ENCODE data around the gene SRSF5. TPM values are rescaled to one million over a fixed set of nuclear protein-coding genes. Genes with fewer than 3 reads are reported as not detected.
A peak's percentile ranks its signal among the peaks of the same experiment; 100 is the strongest.

SRSF5 gene
- total and polyA plus RNA-seq, 2 donors (not counting 1 experiment from before 2014, with no cell fraction given), result 701 to 768 TPM

- ChIA-PET CTCF (interaction anchor here (0.5 to 4.7 kb wide), 30 partner anchors 9 to 152 kb away, joined by 3 to 112 read pairs (median 4); partner anchors contain the start of genes CCDC177 and SUSD6), POLR2A (interaction anchor here (0.5 kb wide), 1 partner anchor 44 kb away, joined by 17 read pairs; no protein-coding TSS in a partner anchor)
- peak; percentile 93 for ATAC-seq (ENCODE audit: low read depth)
- H3K4me3 Mint-ChIP-seq, result peak overlapping the region; percentile 83
- intact Hi-C loops (cut with micrococcal nuclease), result loop anchor here (1.0 to 10.0 kb wide), 5 partner anchors 18 to 482 kb away; no protein-coding TSS in a partner anchor
- WGBS (ENCODE audit: insufficient coverage), result 7% methylated on average over 43 of the region's 51 CpGs
- peak overlapping the region in 4 of 5 experiments; percentile 26 to 77 (median 58) for H3K4me3 ChIP-seq (ENCODE audit: control extremely low read depth in 1 of 5, extremely low read depth in 1 of 5, insufficient read depth in 1 of 5, low read depth in 2 of 5, low read length in 4 of 5)
- H3K36me3 ChIP-seq (replicated peaks in 1 of 2; ENCODE audit: control extremely low read depth in 1 of 2, control insufficient read depth in 1 of 2, extremely low read depth in 1 of 2, insufficient read depth in 2 of 2, low read length in 1 of 2), result no peaks in the 10 kb centered on the region
- H3K4me1 Mint-ChIP-seq, result peaks cover 12% of the 10 kb centered on the region
- no peaks in the 10 kb centered on the region for H3K9me3 Mint-ChIP-seq (ENCODE audit: insufficient read depth)
- H3K27me3 Mint-ChIP-seq, result peaks cover 3% of the 10 kb centered on the region
- H3K79me2 ChIP-seq (ENCODE audit: control insufficient read depth, insufficient read depth, low read length), result no peaks in the 10 kb centered on the region
- peak overlapping the region; percentile 69 for H3K9ac ChIP-seq (ENCODE audit: low read length)
- H3K9me3 ChIP-seq (ENCODE audit: control extremely low read depth in 1 of 3, control insufficient read depth in 2 of 3, insufficient read depth in 1 of 3, low read length in 2 of 3), result no peaks in the 10 kb centered on the region
- DNase-seq, result peak; percentile 89
- H3K27me3 ChIP-seq (replicated peaks in 1 of 4; ENCODE audit: control extremely low read depth in 1 of 4, control insufficient read depth in 3 of 4, insufficient read depth in 4 of 4, low read length in 3 of 4), result no peaks in the 10 kb centered on the region
- peak overlapping the region; percentile 37 for H3K27ac Mint-ChIP-seq
- no peaks in the 10 kb centered on the region for H4K20me1 ChIP-seq (ENCODE audit: control insufficient read depth, insufficient read depth, low read length, poor library complexity, severe bottlenecking)
- H3K27ac ChIP-seq (ENCODE audit: low read length in 2 of 2), result peak overlapping the region in 1 of 2 donors; percentile 48
- peak overlapping the region; percentile 96 for H3K4me2 ChIP-seq (replicated peaks; ENCODE audit: low read depth, low read length, poor library complexity, severe bottlenecking)
- TF ChIP-seq EZH2 (IDR thresholded peaks at IDR 0.05; ENCODE audit: borderline replicate concordance, insufficient read depth, low read depth, low read length, poor library complexity, severe bottlenecking) (no peak), CTCF (IDR thresholded peaks at IDR 0.05) (peak; percentile 99)
- peaks cover 4 to 12% of the 10 kb centered on the region in 2 donors for H3K4me1 ChIP-seq (ENCODE audit: control insufficient read depth in 2 of 2, insufficient read depth in 2 of 2, low read length in 2 of 2)
- peak overlapping the region; percentile 89 for H2AFZ ChIP-seq (ENCODE audit: insufficient read depth, low read depth, low read length, poor library complexity, severe bottlenecking)
Observed at GRCh38 chr14:69726761-69727511, 40.0 kb upstream of the SRSF5 start.

GRCh38 chr14:69727860-69728259 is 39.1 kb upstream of the SRSF5 start:
- 87% methylated on average over 4 of the region's 4 CpGs for WGBS (ENCODE audit: insufficient coverage)
- peaks cover 12% of the 10 kb centered on the region for H3K4me1 Mint-ChIP-seq
- ATAC-seq (ENCODE audit: low read depth), result no peak
- TF ChIP-seq EZH2 (IDR thresholded peaks at IDR 0.05; ENCODE audit: borderline replicate concordance, insufficient read depth, low read depth, low read length, poor library complexity, severe bottlenecking) (no peak), CTCF (IDR thresholded peaks at IDR 0.05) (no peak)
- no peaks in the 10 kb centered on the region for H3K9me3 Mint-ChIP-seq (ENCODE audit: insufficient read depth)
- no peaks in the 10 kb centered on the region for H3K36me3 ChIP-seq (replicated peaks in 1 of 2; ENCODE audit: control extremely low read depth in 1 of 2, control insufficient read depth in 1 of 2, extremely low read depth in 1 of 2, insufficient read depth in 2 of 2, low read length in 1 of 2)
- H3K27ac Mint-ChIP-seq, result no peak overlapping the region
- peaks cover 4% of the 10 kb centered on the region for H3K27me3 Mint-ChIP-seq
- no peaks in the 10 kb centered on the region for H4K20me1 ChIP-seq (ENCODE audit: control insufficient read depth, insufficient read depth, low read length, poor library complexity, severe bottlenecking)
- CTCF ChIA-PET, result interaction anchor here (0.8 to 4.7 kb wide), 11 partner anchors 17 to 153 kb away, joined by 3 to 112 read pairs (median 8); partner anchors contain the start of gene CCDC177
- H3K27me3 ChIP-seq (replicated peaks in 1 of 4; ENCODE audit: control extremely low read depth in 1 of 4, control insufficient read depth in 3 of 4, insufficient read depth in 4 of 4, low read length in 3 of 4), result no peaks in the 10 kb centered on the region
- H3K9me3 ChIP-seq (ENCODE audit: control extremely low read depth in 1 of 3, control insufficient read depth in 2 of 3, insufficient read depth in 1 of 3, low read length in 2 of 3), result no peaks in the 10 kb centered on the region
- H3K27ac ChIP-seq (ENCODE audit: low read length in 2 of 2), result no peak overlapping the region
- H2AFZ ChIP-seq (ENCODE audit: insufficient read depth, low read depth, low read length, poor library complexity, severe bottlenecking), result peak overlapping the region; percentile 89
- H3K4me2 ChIP-seq (replicated peaks; ENCODE audit: low read depth, low read length, poor library complexity, severe bottlenecking), result no peak overlapping the region
- H3K79me2 ChIP-seq (ENCODE audit: control insufficient read depth, insufficient read depth, low read length), result no peaks in the 10 kb centered on the region
- no peak overlapping the region for H3K9ac ChIP-seq (ENCODE audit: low read length)
- intact Hi-C loops (cut with micrococcal nuclease), result loop anchor here (1.0 to 10.0 kb wide), 4 partner anchors 19 to 483 kb away; no protein-coding TSS in a partner anchor
- H3K4me3 ChIP-seq (ENCODE audit: control extremely low read depth in 1 of 5, extremely low read depth in 1 of 5, insufficient read depth in 1 of 5, low read depth in 2 of 5, low read length in 4 of 5), result no peak overlapping the region
- no peak for DNase-seq
- peak overlapping the region; percentile 26 for H3K4me3 Mint-ChIP-seq
- H3K4me1 ChIP-seq (ENCODE audit: control insufficient read depth in 2 of 2, insufficient read depth in 2 of 2, low read length in 2 of 2), result peaks cover 4 to 12% of the 10 kb centered on the region in 2 donors
- POLR2A ChIA-PET, result no interaction called here
